Dermis microvascular lymphatic vessel endothelial cell (primary cell): ENCODE data around the gene CBX2. TPM values are rescaled to one million over a fixed set of nuclear protein-coding genes. Genes with fewer than 3 reads are reported as not detected.

ENCODE experiments used
- total RNA-seq: library from RNA; depleted of rRNA; stranded (reverse); fragments of >200 nt; gene quantifications from 2 replicates; pipeline ENCODE4 v1.2.1, GENCODE V29; 2014

The CBX2 gene
- total RNA-seq, 1 donor from 2014 or later: 5.3 TPM

Other genes starting within 250 kb of the CBX2 start
- not detected in 2 replicates for gene RBFOX3, start 167.1 kb upstream of the CBX2 start, total RNA-seq
- gene ENPP7, start 47.2 kb upstream of the CBX2 start, total RNA-seq: not detected in 2 replicates
- 1.4 and 1.9 TPM in 2 replicates for gene CBX8, start 18.9 kb downstream of the CBX2 start, total RNA-seq
- gene CBX4, start 61.3 kb downstream of the CBX2 start, total RNA-seq: 9.0 and 14.7 TPM in 2 replicates